Measurements from ENCODE around the gene HAGH. TPM values are rescaled to one million over a fixed set of nuclear protein-coding genes. Genes with fewer than 3 reads are reported as not detected.

The HAGH gene
- total RNA-seq, 2 donors from 2014 or later = 208 to 227 TPM

DNA sequence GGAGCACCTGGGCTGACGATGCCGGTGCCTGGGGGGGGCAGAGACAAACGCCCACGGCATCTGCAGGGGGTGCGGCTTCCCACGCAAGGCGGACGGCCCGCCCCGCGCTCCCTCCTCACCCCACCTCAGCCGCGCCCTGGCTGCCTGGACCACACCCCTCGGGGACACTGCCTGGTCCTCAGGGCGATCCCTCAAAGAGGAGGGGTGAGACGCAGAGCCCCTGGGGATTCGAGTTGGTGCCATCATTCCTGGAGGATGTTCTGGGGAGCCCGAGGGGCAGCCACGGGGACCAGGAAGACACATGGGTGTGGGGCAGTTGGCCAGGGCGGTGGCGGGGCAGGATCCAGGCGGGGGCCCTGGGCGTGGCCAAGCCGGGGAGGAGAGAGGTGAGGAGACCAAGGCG is 37.0 kb downstream of the HAGH start:
- DNase-seq (ENCODE audit: low spot score) = no peak
- Histone ChIP-seq H3K27ac (no peak overlapping the region), H3K4me3 (no peak overlapping the region), H3K36me3 (peaks cover 23% of the 10 kb centered on the region), H3K27me3 (no peaks in the 10 kb centered on the region), H3K9me3 (no peaks in the 10 kb centered on the region), H3K4me1 (peaks cover 0 to 10% of the 10 kb centered on the region in 2 donors)
- TF ChIP-seq, protein P1, sequence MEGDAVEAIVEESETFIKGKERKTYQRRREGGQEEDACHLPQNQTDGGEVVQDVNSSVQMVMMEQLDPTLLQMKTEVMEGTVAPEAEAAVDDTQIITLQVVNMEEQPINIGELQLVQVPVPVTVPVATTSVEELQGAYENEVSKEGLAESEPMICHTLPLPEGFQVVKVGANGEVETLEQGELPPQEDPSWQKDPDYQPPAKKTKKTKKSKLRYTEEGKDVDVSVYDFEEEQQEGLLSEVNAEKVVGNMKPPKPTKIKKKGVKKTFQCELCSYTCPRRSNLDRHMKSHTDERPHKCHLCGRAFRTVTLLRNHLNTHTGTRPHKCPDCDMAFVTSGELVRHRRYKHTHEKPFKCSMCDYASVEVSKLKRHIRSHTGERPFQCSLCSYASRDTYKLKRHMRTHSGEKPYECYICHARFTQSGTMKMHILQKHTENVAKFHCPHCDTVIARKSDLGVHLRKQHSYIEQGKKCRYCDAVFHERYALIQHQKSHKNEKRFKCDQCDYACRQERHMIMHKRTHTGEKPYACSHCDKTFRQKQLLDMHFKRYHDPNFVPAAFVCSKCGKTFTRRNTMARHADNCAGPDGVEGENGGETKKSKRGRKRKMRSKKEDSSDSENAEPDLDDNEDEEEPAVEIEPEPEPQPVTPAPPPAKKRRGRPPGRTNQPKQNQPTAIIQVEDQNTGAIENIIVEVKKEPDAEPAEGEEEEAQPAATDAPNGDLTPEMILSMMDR (IDR thresholded peaks at IDR 0.05) = no peak

DNA sequence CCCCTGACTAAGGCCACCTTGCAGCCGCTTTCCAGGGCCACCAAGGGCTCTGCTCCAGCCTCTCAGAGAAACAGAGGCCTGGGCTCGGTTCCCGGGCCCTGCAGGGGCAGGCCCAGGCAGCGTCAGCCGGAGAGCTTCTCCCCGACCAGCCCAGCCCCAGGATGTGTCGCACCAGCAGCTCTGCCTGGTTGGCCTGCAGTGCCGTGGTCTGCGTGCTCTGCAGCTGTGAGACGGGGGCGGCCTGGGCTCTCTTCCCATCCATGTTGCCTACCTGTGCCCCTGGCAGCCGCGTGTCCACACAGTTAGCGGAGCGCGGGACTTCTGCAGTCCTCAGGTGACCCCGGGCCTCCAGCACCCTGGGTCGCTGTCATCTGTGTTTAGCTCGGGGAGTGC is 37.9 kb downstream of the HAGH start:
- Histone ChIP-seq H3K9me3 (no peaks in the 10 kb centered on the region), H3K36me3 (peaks cover 23% of the 10 kb centered on the region), H3K4me3 (no peak overlapping the region), H3K4me1 (peaks cover 0 to 19% of the 10 kb centered on the region in 2 donors), H3K27me3 (no peaks in the 10 kb centered on the region), H3K27ac (no peak overlapping the region)
- no peak for DNase-seq (ENCODE audit: low spot score)
- TF ChIP-seq, protein P1 (IDR thresholded peaks at IDR 0.05) = no peak

DNA sequence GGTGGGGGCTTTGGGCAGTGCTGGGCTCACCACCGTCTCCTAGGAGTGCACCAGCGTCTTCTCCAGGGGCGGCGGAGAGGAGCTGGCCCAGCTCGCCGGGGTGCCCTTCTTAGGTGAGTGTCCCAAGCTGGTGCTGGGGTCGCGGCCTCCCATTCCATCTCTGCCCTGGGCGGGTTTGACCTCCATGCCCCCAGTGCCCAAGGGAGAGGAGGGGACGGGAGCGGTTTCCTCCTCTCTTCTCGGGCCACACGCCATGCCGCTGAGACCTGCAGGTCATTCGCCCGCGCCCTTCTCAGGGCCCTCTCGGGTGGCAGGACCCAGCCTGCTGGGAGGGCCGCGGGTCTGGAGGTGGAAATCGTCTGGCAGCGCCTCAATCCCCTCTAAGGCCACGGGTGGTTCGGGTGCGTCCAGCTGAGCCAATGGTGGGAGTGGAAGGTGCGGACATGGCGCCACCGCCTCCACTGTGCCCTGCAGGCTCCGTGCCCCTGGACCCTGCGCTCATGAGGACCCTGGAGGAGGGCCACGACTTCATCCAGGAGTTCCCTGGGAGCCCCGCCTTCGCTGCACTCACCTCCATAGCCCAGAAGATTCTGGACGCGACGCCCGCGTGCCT is 38.4 kb downstream of the HAGH start:
- Histone ChIP-seq H3K27me3 (no peaks in the 10 kb centered on the region), H3K36me3 (peaks cover 23% of the 10 kb centered on the region), H3K4me3 (no peak overlapping the region), H3K9me3 (no peaks in the 10 kb centered on the region), H3K4me1 (peaks cover 0 to 24% of the 10 kb centered on the region in 2 donors), H3K27ac (no peak overlapping the region)
- TF ChIP-seq, protein P1 (IDR thresholded peaks at IDR 0.05) = no peak
- DNase-seq (ENCODE audit: low spot score) = no peak

DNA sequence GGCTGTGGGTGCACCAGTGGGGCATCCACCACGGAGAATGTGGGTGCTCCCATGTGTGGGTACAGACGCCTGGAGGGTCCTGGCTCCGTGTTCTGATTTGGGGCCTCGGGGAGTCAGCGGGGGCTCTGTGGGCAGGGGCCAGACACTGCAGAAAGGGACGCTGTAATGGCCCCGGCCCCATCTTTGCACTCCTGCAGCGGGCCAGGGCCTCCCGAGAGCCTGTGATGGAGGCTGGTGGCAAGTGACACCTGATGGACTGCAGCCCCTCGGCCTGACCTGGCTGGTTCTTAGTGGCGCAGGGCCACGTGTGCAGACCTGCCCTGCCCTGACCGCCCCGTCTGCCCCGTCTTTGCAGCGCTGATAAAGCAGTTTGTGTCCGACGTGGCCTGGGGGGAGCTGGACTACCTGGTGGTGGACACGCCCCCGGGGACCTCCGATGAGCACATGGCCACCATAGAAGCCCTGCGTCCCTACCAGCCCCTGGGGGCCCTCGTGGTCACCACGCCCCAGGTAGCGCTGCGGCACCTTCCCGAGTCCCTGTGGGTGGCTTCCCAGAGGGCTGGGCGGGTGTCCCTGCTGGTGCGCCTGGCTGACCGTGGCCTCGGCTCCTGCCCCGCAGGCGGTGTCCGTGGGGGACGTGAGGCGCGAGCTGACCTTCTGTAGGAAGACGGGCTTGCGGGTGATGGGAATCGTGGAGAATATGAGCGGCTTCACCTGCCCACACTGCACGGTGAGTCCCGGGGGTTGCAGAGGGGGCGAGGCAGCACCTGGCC is 39.1 kb downstream of the HAGH start:
- Histone ChIP-seq H3K27me3 (no peaks in the 10 kb centered on the region), H3K27ac (no peak overlapping the region), H3K9me3 (no peaks in the 10 kb centered on the region), H3K36me3 (peaks cover 23% of the 10 kb centered on the region), H3K4me3 (no peak overlapping the region), H3K4me1 (peaks cover 0 to 25% of the 10 kb centered on the region in 2 donors)
- TF ChIP-seq, protein P1 (IDR thresholded peaks at IDR 0.05) = no peak
- no peak for DNase-seq (ENCODE audit: low spot score)

DNA sequence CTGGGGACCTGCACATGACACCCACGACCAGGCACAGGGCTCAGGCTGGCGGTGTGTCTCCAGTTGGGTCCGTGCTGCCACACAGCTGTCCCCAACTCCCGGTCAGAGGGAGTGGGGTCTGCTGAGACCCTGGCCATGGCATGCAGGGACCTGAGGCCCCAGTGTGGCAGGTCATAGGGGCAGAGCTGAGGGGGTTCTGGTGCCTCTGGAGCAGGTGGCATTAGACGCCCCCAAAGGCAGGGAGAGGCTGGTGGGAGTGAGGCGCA is 39.6 kb downstream of the HAGH start:
- Histone ChIP-seq H3K4me3 (no peak overlapping the region), H3K36me3 (peaks cover 23% of the 10 kb centered on the region), H3K4me1 (peaks cover 0 to 25% of the 10 kb centered on the region in 2 donors), H3K27me3 (no peaks in the 10 kb centered on the region), H3K9me3 (no peaks in the 10 kb centered on the region), H3K27ac (no peak overlapping the region)
- TF ChIP-seq, protein P1 (IDR thresholded peaks at IDR 0.05) = no peak
- no peak for DNase-seq (ENCODE audit: low spot score)

Data from right atrium auricular region (tissue), 2 donors.